Neural crest cell (in vitro differentiated cells): ENCODE data around the gene IL23R. TPM values are rescaled to one million over a fixed set of nuclear protein-coding genes. Genes with fewer than 3 reads are reported as not detected.

Source experiments
- DNase-seq: peaks from one replicate; pipeline ENCODE4 v3.0.0; 2021; ENCODE audit warnings: low read depth, mixed read lengths, low spot score
- H3K27ac Mint-ChIP-seq: one replicate; pipeline ENCODE4 v1.8.0; 2021; ENCODE audit warnings: mild to moderate bottlenecking, mixed read lengths; ENCODE audit not compliant: unreplicated experiment
- H3K27me3 Mint-ChIP-seq: 2 replicates; pipeline ENCODE4 v1.8.0; 2021; ENCODE audit warnings: low read depth, mild to moderate bottlenecking, mixed read lengths
- H3K36me3 Mint-ChIP-seq: 2 replicates; pipeline ENCODE4 v1.8.0; 2021; ENCODE audit warnings: low read depth, mild to moderate bottlenecking, mixed read lengths
- H3K4me1 Mint-ChIP-seq: 2 replicates; pipeline ENCODE4 v1.8.0; 2021; ENCODE audit warnings: mixed read lengths
- H3K4me3 Mint-ChIP-seq: one replicate; pipeline ENCODE4 v1.8.0; 2021; ENCODE audit warnings: mild to moderate bottlenecking, mixed read lengths
- H3K9me3 Mint-ChIP-seq: 2 replicates; pipeline ENCODE4 v1.8.0; 2021; ENCODE audit warnings: mixed read lengths
- CTCF ChIP-seq: fragments of 200-600 bp; sonication (generic); conservative IDR thresholded peaks from 2 replicates; pipeline ENCODE4 v1.5.0; 2021; ENCODE audit warnings: antibody characterized with exemption, mild to moderate bottlenecking
- total RNA-seq: library from RNA; stranded (reverse); gene quantifications from 2 replicates; pipeline ENCODE4 v1.2.1, GENCODE V29; 2021

The IL23R gene
- total RNA-seq, 1 donor from 2014 or later, result not detected

GRCh38 chr1:67281244-67281643 lies 115.0 kb downstream of the IL23R start:
- H3K36me3 Mint-ChIP-seq, result no peaks in the 10 kb centered on the region
- no peaks in the 10 kb centered on the region for H3K4me1 Mint-ChIP-seq
- no peak for TF ChIP-seq CTCF
- H3K4me3 Mint-ChIP-seq, result no peak overlapping the region
- no peaks in the 10 kb centered on the region for H3K27me3 Mint-ChIP-seq
- DNase-seq, result no peak
- no peak overlapping the region for H3K27ac Mint-ChIP-seq
- peaks cover 2% of the 10 kb centered on the region for H3K9me3 Mint-ChIP-seq

- TF ChIP-seq CTCF, result no peak
- H3K27ac Mint-ChIP-seq, result no peak overlapping the region
- no peak overlapping the region for H3K4me3 Mint-ChIP-seq
- DNase-seq, result no peak
- H3K4me1 Mint-ChIP-seq, result no peaks in the 10 kb centered on the region
- no peaks in the 10 kb centered on the region for H3K36me3 Mint-ChIP-seq
- no peaks in the 10 kb centered on the region for H3K27me3 Mint-ChIP-seq
- peaks cover 5% of the 10 kb centered on the region for H3K9me3 Mint-ChIP-seq
Observed at GRCh38 chr1:67285780-67286488, 119.7 kb downstream of the IL23R start.

- H3K4me1 Mint-ChIP-seq, result no peaks in the 10 kb centered on the region
- no peak overlapping the region for H3K27ac Mint-ChIP-seq
- peaks cover 8% of the 10 kb centered on the region for H3K9me3 Mint-ChIP-seq
- no peaks in the 10 kb centered on the region for H3K27me3 Mint-ChIP-seq
- DNase-seq, result no peak
- no peak for TF ChIP-seq CTCF
- H3K4me3 Mint-ChIP-seq, result no peak overlapping the region
- H3K36me3 Mint-ChIP-seq, result no peaks in the 10 kb centered on the region
Observed at GRCh38 chr1:67290236-67290635, 124.0 kb downstream of the IL23R start.

GRCh38 chr1:67294836-67295617 lies 128.8 kb downstream of the IL23R start:
- no peak for TF ChIP-seq CTCF
- DNase-seq, result no peak
- H3K36me3 Mint-ChIP-seq, result no peaks in the 10 kb centered on the region
- H3K4me1 Mint-ChIP-seq, result no peaks in the 10 kb centered on the region
- H3K27ac Mint-ChIP-seq, result no peak overlapping the region
- H3K4me3 Mint-ChIP-seq, result no peak overlapping the region
- peaks cover 3% of the 10 kb centered on the region for H3K9me3 Mint-ChIP-seq
- no peaks in the 10 kb centered on the region for H3K27me3 Mint-ChIP-seq

- Mint-ChIP-seq H3K36me3 (no peaks in the 10 kb centered on the region), H3K9me3 (no peaks in the 10 kb centered on the region), H3K27ac (no peak overlapping the region), H3K4me3 (no peak overlapping the region), H3K27me3 (peaks cover 7% of the 10 kb centered on the region), H3K4me1 (no peaks in the 10 kb centered on the region)
- no peak for DNase-seq
- peak; percentile 25 for TF ChIP-seq CTCF
Observed at GRCh38 chr1:67298762-67299161, 132.5 kb downstream of the IL23R start.
